T-cell (primary cell): ENCODE data around the gene MAST3. TPM values are rescaled to one million over a fixed set of nuclear protein-coding genes. Genes with fewer than 3 reads are reported as not detected.
A peak's percentile ranks its signal among the peaks of the same experiment; 100 is the strongest.
"Not testable (repeated sequence)": the region's sequence is repeated elsewhere in the genome, so short reads cannot be mapped to it uniquely, and the experiment has no call there.

Experiments
- ATAC-seq, 4 experiments: fragments of 200-7000 bp in 3 of 4; fragments of 150-1000 bp in 1 of 4; cut with Tn5 transposase; replicated peaks in 1 of 4; 1 replicate in 3 of 4; 2 replicates in 1 of 4; pipeline ENCODE4 v1.10.0; 2021; ENCODE audit warnings: moderate library complexity in 3 of 4, mild to moderate bottlenecking in 2 of 4, moderate number of reproducible peaks in 1 of 4
- CTCF ChIA-PET, 2 donors: fragments of 300-600 bp; sonication (Branson Sonifier 250); formaldehyde crosslinking; loops; one replicate each; lab custom pipeline; 2022; ENCODE audit warnings: antibody characterized with exemption in 2 of 2; lab: Charles Lee
- POLR2A ChIA-PET, 2 donors: fragments of 300-600 bp; sonication (Branson Sonifier 250); formaldehyde crosslinking; loops; one replicate each; lab custom pipeline; 2022; ENCODE audit warnings: antibody characterized with exemption in 2 of 2; lab: Charles Lee
- DNase-seq, 35 experiments: peaks; one replicate each; pipeline versions ENCODE4 v3.0.0 to v3.0.0-alpha.2; 2013 to 2023
- H3K27ac ChIP-seq: one replicate; pipeline ENCODE4 v1.5.1; 2013; ENCODE audit warnings: low read length
- H3K27me3 ChIP-seq, 2 experiments: replicated peaks in 1 of 2; 1 replicate in 1 of 2; 2 replicates in 1 of 2; pipeline versions ENCODE4 v1.6.1 to v1.7.0; 2013; ENCODE audit warnings: low read length in 1 of 2, mixed read lengths in 1 of 2; ENCODE audit not compliant: control insufficient read depth in 2 of 2, insufficient read depth in 2 of 2; ENCODE audit errors: extremely low read depth in 1 of 2
- H3K36me3 ChIP-seq, 2 donors: 1 replicate in 1 of 2; 2 replicates in 1 of 2; pipeline versions ENCODE4 v1.6.1 to v1.7.0; 2013; ENCODE audit warnings: low read length in 1 of 2; ENCODE audit not compliant: control insufficient read depth in 2 of 2, insufficient read depth in 1 of 2; ENCODE audit errors: extremely low read depth in 1 of 2
- H3K4me1 ChIP-seq, 2 experiments: 1 replicate in 1 of 2; 2 replicates in 1 of 2; pipeline versions ENCODE4 v1.6.1 to v1.7.0; 2013; ENCODE audit warnings: low read length in 2 of 2, mixed read lengths in 1 of 2; ENCODE audit not compliant: insufficient read depth in 2 of 2, control insufficient read depth in 1 of 2; ENCODE audit errors: extremely low read depth in 1 of 2
- H3K4me3 ChIP-seq, 2 donors: 1 replicate in 1 of 2; 2 replicates in 1 of 2; pipeline versions ENCODE4 v1.5.1 to v1.7.0; 2013; ENCODE audit warnings: mild to moderate bottlenecking in 2 of 2, low read length in 1 of 2, moderate library complexity in 1 of 2; ENCODE audit not compliant: control insufficient read depth in 1 of 2; ENCODE audit errors: extremely low read depth in 1 of 2
- H3K9me3 ChIP-seq: 2 replicates; pipeline ENCODE4 v1.7.0; 2013
- H3K27ac Mint-ChIP-seq, 2 donors: one replicate each; pipeline ENCODE4 v1.8.0; 2020 to 2021; ENCODE audit warnings: mild to moderate bottlenecking in 2 of 2, mixed read lengths in 2 of 2
- H3K27me3 Mint-ChIP-seq, 2 donors: one replicate each; pipeline ENCODE4 v1.8.0; 2021 to 2022; ENCODE audit warnings: mixed read lengths in 2 of 2
- H3K36me3 Mint-ChIP-seq: one replicate; pipeline ENCODE4 v1.8.0; 2021; ENCODE audit warnings: mixed read lengths
- H3K4me1 Mint-ChIP-seq, 3 donors: one replicate each; pipeline ENCODE4 v1.8.0; 2020 to 2022; ENCODE audit warnings: mixed read lengths in 3 of 3, mild to moderate bottlenecking in 1 of 3
- H3K4me3 Mint-ChIP-seq, 3 donors: one replicate each; pipeline ENCODE4 v1.8.0; 2020 to 2022; ENCODE audit warnings: mild to moderate bottlenecking in 3 of 3, mixed read lengths in 3 of 3, moderate library complexity in 3 of 3
- H3K9me3 Mint-ChIP-seq, 3 donors: one replicate each; pipeline ENCODE4 v1.8.0; 2020 to 2022; ENCODE audit warnings: mixed read lengths in 3 of 3
- WGBS: methylation state at CpG from one replicate; pipeline ENCODE4 v1.1.5; 2013; ENCODE audit warnings: missing lambda C conversion rate; ENCODE audit not compliant: insufficient coverage; 5-methylcytosine and 5-hydroxymethylcytosine counted together
- total RNA-seq, 35 experiments: library from RNA in 6 of 35; stranded (reverse) in 6 of 35; fragments of 120-200 nt in 1 of 35; gene quantifications; one replicate each; pipeline versions ENCODE4 v1.2.1 to v1.2.4 and lab custom pipeline; 2013 to 2026

MAST3 gene
- total RNA-seq, 5 donors from 2014 or later (not counting 1 experiment from before 2014, with no cell fraction given), result 42.0 to 60.2 (median 53.2) TPM

- ATAC-seq (no peak), DNase-seq (no peak)
- POLR2A ChIA-PET, result interaction anchor here in 1 of 2 donors (0.7 kb wide), 1 partner anchor 1314 kb away, joined by 3 read pairs; no protein-coding TSS in a partner anchor
- Mint-ChIP-seq H3K4me3 (no peak overlapping the region), H3K27me3 (no peaks in the 10 kb centered on the region), H3K27ac (no peak overlapping the region), H3K9me3 (no peaks in the 10 kb centered on the region), H3K36me3 (no peaks in the 10 kb centered on the region), H3K4me1 (peaks cover 23 to 29% (median 28%) of the 10 kb centered on the region in 3 donors)
- Histone ChIP-seq H3K36me3 (peaks cover 10 to 13% of the 10 kb centered on the region in 2 donors), H3K4me1 (peaks cover 8 to 32% of the 10 kb centered on the region in 2 experiments), H3K9me3 (no peaks in the 10 kb centered on the region), H3K27ac (no peak overlapping the region), H3K4me3 (no peak overlapping the region), H3K27me3 (no peaks in the 10 kb centered on the region)
- CTCF ChIA-PET, result interaction anchor here in 1 of 2 donors (1.1 kb wide), 1 partner anchor 35 kb away, joined by 3 read pairs; the partner anchor contains the start of gene MPV17L2
- WGBS, result 92% methylated on average over 12 of the region's 18 CpGs
Measured at GRCh38 chr19:18157465-18158063, 60.0 kb downstream of the MAST3 start.

GRCh38 chr19:18158467-18158866, 60.9 kb downstream of the MAST3 start:
- Mint-ChIP-seq H3K27me3 (no peaks in the 10 kb centered on the region), H3K9me3 (no peaks in the 10 kb centered on the region), H3K27ac (no peak overlapping the region), H3K36me3 (peaks cover 6% of the 10 kb centered on the region), H3K4me3 (no peak overlapping the region), H3K4me1 (peaks cover 23 to 29% (median 26%) of the 10 kb centered on the region in 3 donors)
- no peak overlapping the region for H3K4me3 ChIP-seq
- ChIA-PET CTCF (interaction anchor here (0.6 to 1.1 kb wide), 2 partner anchors 32 to 34 kb away, joined by 3 read pairs; partner anchors contain the start of gene MPV17L2 (in 1 of the 2)), POLR2A (interaction anchor here (0.6 to 0.7 kb wide), 2 partner anchors 180 to 1314 kb away, joined by 3 to 4 read pairs; no protein-coding TSS in a partner anchor)
- no peaks in the 10 kb centered on the region for H3K9me3 ChIP-seq
- 79% methylated on average over 2 of the region's 4 CpGs for WGBS
- no peak for DNase-seq
- no peaks in the 10 kb centered on the region for H3K27me3 ChIP-seq
- ATAC-seq, result no peak
- no peak overlapping the region for H3K27ac ChIP-seq
- peaks cover 19 to 20% of the 10 kb centered on the region in 2 donors for H3K36me3 ChIP-seq
- peaks cover 8 to 27% of the 10 kb centered on the region in 2 experiments for H3K4me1 ChIP-seq

- H3K27ac ChIP-seq, H3K4me3 ChIP-seq, ATAC-seq, H3K27me3 ChIP-seq, H3K9me3 ChIP-seq, POLR2A ChIA-PET, H3K27me3 Mint-ChIP-seq, H3K9me3 Mint-ChIP-seq, H3K36me3 Mint-ChIP-seq, DNase-seq, H3K4me3 Mint-ChIP-seq, H3K27ac Mint-ChIP-seq: not testable (repeated sequence)
- peaks cover 19 to 25% (median 22%) of the 10 kb centered on the region in 3 donors for H3K4me1 Mint-ChIP-seq
- WGBS, result 100% methylated on average over 1 of the region's 6 CpGs
- Histone ChIP-seq H3K4me1 (peaks cover 4 to 20% of the 10 kb centered on the region in 2 experiments), H3K36me3 (peaks cover 20 to 21% of the 10 kb centered on the region in 2 donors)
- CTCF ChIA-PET, result interaction anchor here (0.6 kb wide), 2 partner anchors 33 to 210 kb away, joined by 3 read pairs; no protein-coding TSS in a partner anchor
Measured at GRCh38 chr19:18159059-18159616, 61.6 kb downstream of the MAST3 start.

GRCh38 chr19:18159810-18160209, 62.2 kb downstream of the MAST3 start:
- Histone ChIP-seq H3K4me3 (no peak overlapping the region), H3K4me1 (peaks cover 3 to 15% of the 10 kb centered on the region in 2 experiments), H3K27me3 (no peaks in the 10 kb centered on the region), H3K36me3 (peaks cover 20 to 21% of the 10 kb centered on the region in 2 donors), H3K9me3 (no peaks in the 10 kb centered on the region), H3K27ac (no peak overlapping the region)
- ATAC-seq (no peak), DNase-seq (no peak)
- no peak overlapping the region for H3K27ac Mint-ChIP-seq
- H3K4me1 Mint-ChIP-seq, result peaks cover 13 to 19% (median 17%) of the 10 kb centered on the region in 3 donors
- CTCF ChIA-PET, result interaction anchor here in 1 of 2 donors (1.1 kb wide), 1 partner anchor 227 kb away, joined by 3 read pairs; the partner anchor contains the start of gene CCDC124
- no peaks in the 10 kb centered on the region for H3K27me3 Mint-ChIP-seq
- peaks cover 6% of the 10 kb centered on the region for H3K36me3 Mint-ChIP-seq
- no peaks in the 10 kb centered on the region for H3K9me3 Mint-ChIP-seq
- POLR2A ChIA-PET, result no interaction called here
- no peak overlapping the region for H3K4me3 Mint-ChIP-seq
- 98% methylated on average over 8 of the region's 10 CpGs for WGBS

GRCh38 chr19:18160493-18160970, 63.0 kb downstream of the MAST3 start:
- H3K27ac ChIP-seq, result no peak overlapping the region
- H3K4me3 ChIP-seq, result no peak overlapping the region
- ChIA-PET CTCF (interaction anchor here (0.6 to 1.2 kb wide), 6 partner anchors 8 to 1305 kb away, joined by 3 to 9 read pairs (median 6); partner anchors contain the start of genes CCDC124 (in 1 of the 2), IL12RB1 (in 1 of the 2) and PIK3R2 (in 1 of the 2)), POLR2A (no interaction called here)
- H3K27me3 ChIP-seq, result no peaks in the 10 kb centered on the region
- Mint-ChIP-seq H3K4me1 (peaks cover 13 to 17% (median 15%) of the 10 kb centered on the region in 3 donors), H3K4me3 (peak overlapping the region; percentile 34 to 52 (median 47)), H3K36me3 (peaks cover 7% of the 10 kb centered on the region), H3K9me3 (no peaks in the 10 kb centered on the region), H3K27ac (peak overlapping the region; percentile 39 to 81), H3K27me3 (no peaks in the 10 kb centered on the region)
- ATAC-seq, result no peak
- H3K36me3 ChIP-seq, result peaks cover 20 to 24% of the 10 kb centered on the region in 2 donors
- whole genome bisulfite sequencing, result 92% methylated on average over 7 of the region's 13 CpGs
- H3K4me1 ChIP-seq, result peaks cover 3 to 15% of the 10 kb centered on the region in 2 experiments
- DNase-seq, result no peak
- H3K9me3 ChIP-seq, result no peaks in the 10 kb centered on the region
